Rectal smooth muscle tissue (tissue), 1 donor: ENCODE measurements around the gene EPAS1.

ENCODE experiments used
- H3K27ac ChIP-seq: one replicate; pipeline ENCODE4 v1.7.0; 2013; ENCODE audit warnings: low read depth, low read length, inconsistent platforms
- H3K27me3 ChIP-seq: one replicate; pipeline ENCODE4 v1.7.0; 2013; ENCODE audit warnings: low read length; ENCODE audit not compliant: control insufficient read depth, insufficient read depth
- H3K36me3 ChIP-seq: one replicate; pipeline ENCODE4 v1.7.0; 2013; ENCODE audit warnings: low read length; ENCODE audit not compliant: control insufficient read depth, insufficient read depth
- H3K4me1 ChIP-seq: one replicate; pipeline ENCODE4 v1.7.0; 2013; ENCODE audit warnings: low read length; ENCODE audit not compliant: control insufficient read depth, insufficient read depth
- H3K4me3 ChIP-seq: one replicate; pipeline ENCODE4 v1.7.0; 2013; ENCODE audit warnings: low read length
- H3K9ac ChIP-seq: one replicate; pipeline ENCODE4 v1.7.0; 2013; ENCODE audit warnings: low read length

The EPAS1 gene

DNA sequence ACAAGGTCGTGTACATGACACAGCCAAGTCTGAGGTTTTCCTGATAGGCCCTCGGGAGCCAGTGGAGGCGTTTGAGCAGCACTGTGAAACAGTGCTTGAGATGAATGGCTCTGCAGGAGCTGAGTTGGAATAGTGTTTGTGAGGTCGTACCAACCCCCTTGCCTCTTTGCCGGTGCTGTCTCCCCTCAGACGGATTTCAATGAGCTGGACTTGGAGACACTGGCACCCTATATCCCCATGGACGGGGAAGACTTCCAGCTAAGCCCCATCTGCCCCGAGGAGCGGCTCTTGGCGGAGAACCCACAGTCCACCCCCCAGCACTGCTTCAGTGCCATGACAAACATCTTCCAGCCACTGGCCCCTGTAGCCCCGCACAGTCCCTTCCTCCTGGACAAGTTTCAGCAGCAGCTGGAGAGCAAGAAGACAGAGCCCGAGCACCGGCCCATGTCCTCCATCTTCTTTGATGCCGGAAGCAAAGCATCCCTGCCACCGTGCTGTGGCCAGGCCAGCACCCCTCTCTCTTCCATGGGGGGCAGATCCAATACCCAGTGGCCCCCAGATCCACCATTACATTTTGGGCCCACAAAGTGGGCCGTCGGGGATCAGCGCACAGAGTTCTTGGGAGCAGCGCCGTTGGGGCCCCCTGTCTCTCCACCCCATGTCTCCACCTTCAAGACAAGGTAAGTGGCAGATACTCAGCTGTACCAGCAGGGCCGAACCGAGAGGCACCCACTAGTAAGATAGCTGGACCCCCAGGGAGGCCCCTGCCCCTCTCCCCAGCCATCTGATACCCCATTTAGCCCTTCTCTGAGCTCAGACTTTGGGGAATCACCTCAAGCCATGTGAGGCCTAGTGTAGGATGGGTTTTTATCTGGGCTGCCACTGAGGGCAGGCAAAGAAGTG lies 83.1 kb downstream of the EPAS1 start:
- H3K9ac ChIP-seq: no peak overlapping the region
- no peaks in the 10 kb centered on the region for H3K27me3 ChIP-seq
- H3K4me3 ChIP-seq: no peak overlapping the region
- H3K36me3 ChIP-seq: peaks cover 25% of the 10 kb centered on the region
- H3K27ac ChIP-seq: no peak overlapping the region
- H3K4me1 ChIP-seq: peaks cover 14% of the 10 kb centered on the region

- Histone ChIP-seq H3K9ac (no peak overlapping the region), H3K4me1 (peaks cover 14% of the 10 kb centered on the region), H3K36me3 (peaks cover 25% of the 10 kb centered on the region), H3K27ac (no peak overlapping the region), H3K27me3 (no peaks in the 10 kb centered on the region), H3K4me3 (no peak overlapping the region)
These were observed 84.1 kb downstream of the EPAS1 start for GRCh38 chr2:46381263-46381849.

DNA sequence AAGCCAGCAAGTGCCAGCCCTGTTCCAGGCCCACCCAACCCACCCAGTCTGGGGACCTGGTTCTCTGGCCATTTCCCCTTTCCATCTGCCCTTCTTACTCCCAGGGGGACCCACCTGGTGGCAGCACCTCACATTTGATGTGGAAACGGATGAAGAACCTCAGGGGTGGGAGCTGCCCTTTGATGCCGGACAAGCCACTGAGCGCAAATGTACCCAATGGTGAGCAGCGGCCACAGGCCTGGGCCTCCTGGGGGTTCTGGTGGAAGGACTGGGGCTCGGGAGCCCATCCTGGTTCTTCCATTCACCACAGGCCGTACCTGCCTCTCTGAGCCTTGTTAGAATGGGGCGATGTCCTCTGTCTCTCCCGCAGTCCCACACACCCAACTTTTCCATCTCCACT lies 84.7 kb downstream of the EPAS1 start:
- H3K4me1 ChIP-seq: peaks cover 14% of the 10 kb centered on the region
- H3K4me3 ChIP-seq: no peak overlapping the region
- no peak overlapping the region for H3K27ac ChIP-seq
- H3K9ac ChIP-seq: no peak overlapping the region
- no peaks in the 10 kb centered on the region for H3K27me3 ChIP-seq
- peaks cover 25% of the 10 kb centered on the region for H3K36me3 ChIP-seq

- H3K27me3 ChIP-seq: no peaks in the 10 kb centered on the region
- H3K4me3 ChIP-seq: no peak overlapping the region
- H3K36me3 ChIP-seq: peaks cover 25% of the 10 kb centered on the region
- no peak overlapping the region for H3K9ac ChIP-seq
- no peak overlapping the region for H3K27ac ChIP-seq
- H3K4me1 ChIP-seq: peaks cover 12% of the 10 kb centered on the region
These were observed 85.3 kb downstream of the EPAS1 start for GRCh38 chr2:46382331-46383112.

DNA sequence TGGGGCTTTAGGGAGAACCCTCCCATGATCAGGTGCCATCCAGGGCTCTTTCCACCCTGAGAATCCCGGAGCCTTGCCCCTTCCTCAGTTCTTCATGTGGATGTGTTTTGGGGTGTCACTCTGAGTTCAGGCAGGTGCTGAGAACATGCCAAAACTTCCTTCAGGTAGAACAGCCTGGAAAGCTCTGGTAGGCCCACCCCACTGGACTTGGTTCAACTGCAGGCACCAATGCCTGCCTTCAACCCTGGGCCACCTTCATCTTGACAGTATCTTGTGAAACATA lies 85.8 kb downstream of the EPAS1 start:
- H3K27me3 ChIP-seq: no peaks in the 10 kb centered on the region
- H3K4me1 ChIP-seq: peaks cover 12% of the 10 kb centered on the region
- peaks cover 25% of the 10 kb centered on the region for H3K36me3 ChIP-seq
- no peak overlapping the region for H3K9ac ChIP-seq
- no peak overlapping the region for H3K4me3 ChIP-seq
- no peak overlapping the region for H3K27ac ChIP-seq

DNA sequence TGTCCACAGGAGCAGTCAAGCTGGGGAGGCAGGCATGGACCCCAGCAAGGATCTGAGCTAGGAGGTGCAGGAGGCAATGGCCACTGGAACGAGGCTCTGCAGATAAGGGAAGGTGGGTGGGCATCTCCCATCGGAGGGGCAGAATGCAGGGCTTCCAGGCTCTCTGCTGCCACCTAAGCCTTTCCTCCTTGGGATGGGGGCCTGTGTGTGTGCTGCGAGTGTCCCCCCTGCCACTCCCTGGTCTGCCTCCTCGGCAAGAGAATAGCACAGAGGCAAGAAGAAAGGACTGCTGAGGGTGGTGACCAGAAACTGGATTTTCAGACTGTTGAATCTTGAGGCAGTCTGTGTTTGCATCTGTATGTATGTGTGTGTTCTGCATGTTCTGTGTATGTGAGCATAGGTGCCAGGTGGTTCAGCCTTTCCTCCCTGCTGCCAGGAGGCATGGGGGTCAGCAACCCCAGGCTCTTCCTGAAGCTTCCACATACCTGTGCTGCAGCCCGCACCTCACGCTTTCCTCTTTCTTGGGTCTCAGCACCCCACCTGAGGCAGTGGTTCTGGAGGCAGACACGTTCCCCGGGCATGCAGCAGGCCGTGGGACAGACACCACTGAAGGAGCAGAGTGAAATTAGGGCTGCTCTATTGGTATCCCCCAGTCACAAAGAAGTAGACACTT lies 86.7 kb downstream of the EPAS1 start:
- Histone ChIP-seq H3K27me3 (no peaks in the 10 kb centered on the region), H3K36me3 (peaks cover 18% of the 10 kb centered on the region), H3K27ac (no peak overlapping the region), H3K4me3 (no peak overlapping the region), H3K9ac (no peak overlapping the region), H3K4me1 (peaks cover 12% of the 10 kb centered on the region)

DNA sequence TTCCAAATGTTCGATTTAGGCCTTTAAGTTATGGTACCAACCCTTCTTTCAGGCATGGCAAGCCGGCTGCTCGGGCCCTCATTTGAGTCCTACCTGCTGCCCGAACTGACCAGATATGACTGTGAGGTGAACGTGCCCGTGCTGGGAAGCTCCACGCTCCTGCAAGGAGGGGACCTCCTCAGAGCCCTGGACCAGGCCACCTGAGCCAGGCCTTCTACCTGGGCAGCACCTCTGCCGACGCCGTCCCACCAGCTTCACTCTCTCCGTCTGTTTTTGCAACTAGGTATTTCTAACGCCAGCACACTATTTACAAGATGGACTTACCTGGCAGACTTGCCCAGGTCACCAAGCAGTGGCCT lies 87.2 kb downstream of the EPAS1 start:
- H3K27me3 ChIP-seq: no peaks in the 10 kb centered on the region
- no peak overlapping the region for H3K4me3 ChIP-seq
- H3K36me3 ChIP-seq: peaks cover 15% of the 10 kb centered on the region
- no peak overlapping the region for H3K27ac ChIP-seq
- no peak overlapping the region for H3K9ac ChIP-seq
- H3K4me1 ChIP-seq: peaks cover 7% of the 10 kb centered on the region

DNA sequence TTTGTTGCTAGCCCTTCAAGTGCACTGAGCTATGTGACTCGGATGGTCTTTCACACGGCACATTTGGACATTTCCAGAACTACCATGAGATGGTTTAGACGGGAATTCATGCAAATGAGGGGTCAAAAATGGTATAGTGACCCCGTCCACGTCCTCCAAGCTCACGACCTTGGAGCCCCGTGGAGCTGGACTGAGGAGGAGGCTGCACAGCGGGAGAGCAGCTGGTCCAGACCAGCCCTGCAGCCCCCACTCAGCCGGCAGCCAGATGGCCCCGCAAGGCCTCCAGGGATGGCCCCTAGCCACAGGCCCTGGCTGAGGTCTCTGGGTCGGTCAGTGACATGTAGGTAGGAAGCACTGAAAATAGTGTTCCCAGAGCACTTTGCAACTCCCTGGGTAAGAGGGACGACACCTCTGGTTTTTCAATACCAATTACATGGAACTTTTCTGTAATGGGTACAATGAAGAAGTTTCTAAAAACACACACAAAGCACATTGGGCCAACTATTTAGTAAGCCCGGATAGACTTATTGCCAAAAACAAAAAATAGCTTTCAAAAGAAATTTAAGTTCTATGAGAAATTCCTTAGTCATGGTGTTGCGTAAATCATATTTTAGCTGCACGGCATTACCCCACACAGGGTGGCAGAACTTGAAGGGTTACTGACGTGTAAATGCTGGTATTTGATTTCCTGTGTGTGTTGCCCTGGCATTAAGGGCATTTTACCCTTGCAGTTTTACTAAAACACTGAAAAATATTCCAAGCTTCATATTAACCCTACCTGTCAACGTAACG lies 88.8 kb downstream of the EPAS1 start:
- Histone ChIP-seq H3K4me3 (no peak overlapping the region), H3K4me1 (no peaks in the 10 kb centered on the region), H3K27me3 (no peaks in the 10 kb centered on the region), H3K9ac (no peak overlapping the region), H3K36me3 (peaks cover 12% of the 10 kb centered on the region), H3K27ac (no peak overlapping the region)

GRCh38 chr2:46386763-46387162 lies 89.6 kb downstream of the EPAS1 start:
- no peak overlapping the region for H3K4me3 ChIP-seq
- H3K27ac ChIP-seq: no peak overlapping the region
- H3K27me3 ChIP-seq: no peaks in the 10 kb centered on the region
- H3K36me3 ChIP-seq: peaks cover 12% of the 10 kb centered on the region
- H3K4me1 ChIP-seq: no peaks in the 10 kb centered on the region
- H3K9ac ChIP-seq: no peak overlapping the region

DNA sequence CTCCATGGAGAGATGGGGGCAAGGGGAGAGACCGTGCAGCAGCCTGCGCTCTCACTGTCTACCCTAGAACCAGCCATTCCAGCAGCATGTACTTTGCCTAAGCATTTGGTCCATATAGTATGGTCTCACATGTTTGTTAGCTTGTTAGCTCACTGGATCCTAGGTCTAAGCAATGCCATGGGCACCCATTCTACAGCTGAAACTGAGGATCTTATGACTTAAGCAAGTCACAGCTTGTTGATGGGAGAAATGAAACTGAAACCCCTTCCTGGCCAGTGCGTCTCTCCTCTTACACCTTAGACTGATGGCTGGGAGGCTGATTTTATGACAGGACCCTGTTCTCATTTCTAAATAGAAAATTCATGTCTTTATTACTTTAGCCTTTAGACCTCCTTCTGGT lies 90.1 kb downstream of the EPAS1 start:
- H3K27me3 ChIP-seq: no peaks in the 10 kb centered on the region
- H3K36me3 ChIP-seq: peaks cover 8% of the 10 kb centered on the region
- H3K9ac ChIP-seq: no peak overlapping the region
- no peaks in the 10 kb centered on the region for H3K4me1 ChIP-seq
- H3K4me3 ChIP-seq: no peak overlapping the region
- H3K27ac ChIP-seq: no peak overlapping the region

- Histone ChIP-seq H3K27me3 (no peaks in the 10 kb centered on the region), H3K9ac (no peak overlapping the region), H3K36me3 (peaks cover 4% of the 10 kb centered on the region), H3K27ac (no peak overlapping the region), H3K4me3 (no peak overlapping the region), H3K4me1 (no peaks in the 10 kb centered on the region)
These were observed 90.8 kb downstream of the EPAS1 start for GRCh38 chr2:46387886-46388515.
